ENCODE results near the gene C1QB. TPM values are rescaled to one million over a fixed set of nuclear protein-coding genes. Genes with fewer than 3 reads are reported as not detected.

C1QB gene
- total and polyA plus RNA-seq, 2 of the 8 experiments (the other 6 are each of a cell fraction or from before 2014, with no cell fraction given) = not detected

DNA sequence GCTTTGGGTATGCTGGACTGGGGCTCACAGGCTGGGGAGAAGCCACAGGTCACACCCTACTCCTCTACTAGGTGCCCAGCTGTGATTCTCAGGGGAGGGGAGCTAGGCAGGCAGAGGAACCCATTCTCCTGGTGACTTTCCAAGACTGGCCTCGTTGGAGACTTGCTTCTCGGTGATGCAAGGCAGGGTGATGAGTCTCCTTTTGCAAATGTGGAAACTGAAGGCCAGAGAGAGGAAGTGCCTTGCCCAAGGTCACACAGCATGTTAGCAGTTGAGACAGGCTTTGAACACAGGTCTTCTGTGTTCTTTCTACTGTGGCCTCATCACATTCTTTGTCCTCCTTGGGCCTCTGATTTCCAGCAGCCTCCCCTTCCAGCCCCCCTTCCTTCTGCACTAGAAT lies 37.1 kb upstream of the C1QB start:
- Histone ChIP-seq H3K36me3 (ENCODE audit: control insufficient read depth in 2 of 4, insufficient read depth in 4 of 4, low read length in 3 of 4) (no peaks in the 10 kb centered on the region), H3K18ac (ENCODE audit: extremely low read depth, low read length) (no peak overlapping the region), H4K20me1 (replicated peaks in 1 of 2; ENCODE audit: control insufficient read depth in 1 of 2, insufficient read depth in 2 of 2, low read length in 2 of 2) (peaks cover 0 to 7% of the 10 kb centered on the region in 2 experiments), H3K79me2 (ENCODE audit: control insufficient read depth in 1 of 2, insufficient read depth in 2 of 2, low read length in 2 of 2) (no peaks in the 10 kb centered on the region), H2BK15ac (ENCODE audit: low read length) (0 out of 2 replicates have a peak overlapping the region, but pooled peaks have one; percentile 29), H2AK5ac (ENCODE audit: low read depth, low read length) (no peak overlapping the region), H2BK12ac (ENCODE audit: low read depth, low read length) (no peak overlapping the region), H2BK120ac (replicated peaks; ENCODE audit: low read depth, low read length) (no peak overlapping the region), H3K4me3 (ENCODE audit: extremely low read depth in 1 of 4, insufficient read depth in 2 of 4, low read depth in 3 of 4, low read length in 4 of 4) (no peak overlapping the region), H3K4me1 (replicated peaks in 1 of 4; ENCODE audit: control insufficient read depth in 3 of 4, insufficient read depth in 4 of 4, low read length in 3 of 4) (peaks cover 0 to 5% (median under 1%) of the 10 kb centered on the region in 4 experiments; a peak in 5 of 7 replicates), H4K8ac (ENCODE audit: extremely low read depth, insufficient read depth, low read length) (no peak overlapping the region), H4K5ac (ENCODE audit: insufficient read length, low read depth, low read length) (no peak overlapping the region), H3K79me1 (ENCODE audit: low read depth, low read length) (no peaks in the 10 kb centered on the region), H3K27ac (ENCODE audit: low read depth, low read length) (no peak overlapping the region), H3K9ac (replicated peaks in 1 of 4; ENCODE audit: extremely low read depth in 1 of 4, low read depth in 3 of 4, low read length in 3 of 4) (no peak overlapping the region), H3K56ac (replicated peaks; ENCODE audit: insufficient read length, low read depth, low read length) (no peak overlapping the region), H3K23ac (ENCODE audit: insufficient read length) (no peak overlapping the region), H2BK5ac (ENCODE audit: low read depth, low read length) (no peak overlapping the region), H2BK20ac (ENCODE audit: low read length) (no peak overlapping the region), H3K27me3 (replicated peaks in 1 of 4; ENCODE audit: control insufficient read depth in 3 of 4, extremely low read depth in 1 of 4, insufficient read depth in 3 of 4, low read length in 3 of 4) (no peaks in the 10 kb centered on the region; a peak in 1 of 7 replicates), H3K4me2 (ENCODE audit: insufficient read depth in 1 of 2, low read depth in 2 of 2, low read length in 2 of 2) (no peak overlapping the region), H2AFZ (ENCODE audit: low read length) (no peak overlapping the region), H3K4ac (replicated peaks; ENCODE audit: insufficient read length, low read depth, low read length) (no peak overlapping the region), H3K23me2 (ENCODE audit: low read depth, low read length) (no peaks in the 10 kb centered on the region), H3K14ac (ENCODE audit: insufficient read length) (no peak overlapping the region), H3K9me3 (ENCODE audit: insufficient read depth in 2 of 2, low read depth in 1 of 2, low read length in 1 of 2) (no peaks in the 10 kb centered on the region), H4K91ac (replicated peaks; ENCODE audit: insufficient read length, low read length) (no peak overlapping the region)
- no peak for TF ChIP-seq SIRT6 (IDR thresholded peaks at IDR 0.05; ENCODE audit: low read length)
- TF ChIP-seq SUZ12 (IDR thresholded peaks at IDR 0.05; ENCODE audit: low read length) = no peak
- no peak for TF ChIP-seq CEBPB (IDR thresholded peaks at IDR 0.05; ENCODE audit: low read depth, low read length)
- FAIRE-seq (no peak), DNase-seq (ENCODE audit: low read depth in 1 of 2, low spot score in 2 of 2) (no peak)
- ChIA-PET POLR2A (ENCODE audit: partially characterized antibody) (interaction anchor here (1.5 kb wide), 1 partner anchor 10 kb away, joined by 6 read pairs; no protein-coding TSS in a partner anchor), CTCF (ENCODE audit: partially characterized antibody) (interaction anchor here (1.0 to 3.4 kb wide), 4 partner anchors 26 to 199 kb away, joined by 4 to 9 read pairs (median 6); no protein-coding TSS in a partner anchor)
- 86% methylated on average over 2 of the region's 2 CpGs; no CpG with 5 or more reads in 1 of the 2 experiments for WGBS, 2 experiments (ENCODE audit: extremely low coverage in 1 of 2, insufficient coverage in 1 of 2, insufficient read length in 1 of 2, insufficient replicate concordance in 2 of 2, low coverage in 1 of 2, low lambda C conversion rate in 2 of 2, missing lambda C conversion rate in 1 of 2)
